Sigmoid colon (tissue), 7 donors: ENCODE data around the gene C1QTNF6. TPM values are rescaled to one million over a fixed set of nuclear protein-coding genes. Genes with fewer than 3 reads are reported as not detected.
A peak's percentile ranks its signal among the peaks of the same experiment; 100 is the strongest.

Experiments used
- DNase-seq: peaks from one replicate; pipeline ENCODE4 v3.0.0-alpha.2; 2019
- H3K27ac ChIP-seq, 4 donors: fragments of 200-600 bp; sonication (generic); one replicate each; pipeline ENCODE4 v1.5.1; 2016 to 2019; ENCODE audit warnings: mild to moderate bottlenecking in 1 of 4
- H3K27me3 ChIP-seq, 3 donors: fragments of 200-600 bp; sonication (generic); one replicate each; pipeline ENCODE4 v1.5.1; 2019; ENCODE audit warnings: mild to moderate bottlenecking in 1 of 3
- H3K36me3 ChIP-seq, 4 donors: fragments of 200-600 bp; sonication (generic); one replicate each; pipeline ENCODE4 v1.5.1; 2016 to 2019
- H3K4me1 ChIP-seq, 4 donors: fragments of 200-600 bp; sonication (generic); one replicate each; pipeline ENCODE4 v1.5.1; 2017 to 2019
- H3K4me3 ChIP-seq, 4 donors: fragments of 200-600 bp; sonication (generic); one replicate each; pipeline ENCODE4 v1.5.1; 2017 to 2019; ENCODE audit warnings: mild to moderate bottlenecking in 2 of 4, moderate library complexity in 1 of 4
- H3K9me3 ChIP-seq, 4 donors: fragments of 200-600 bp in 3 of 4; sonication (generic) in 3 of 4; one replicate each; pipeline versions ENCODE4 v1.5.1 to v1.6.1; 2013 to 2019
- CTCF ChIP-seq, 4 experiments: fragments of 450-650 bp in 3 of 4; fragments of 200-600 bp in 1 of 4; IDR thresholded peaks; one replicate each; pipeline ENCODE4 v1.5.1; 2016 to 2019; ENCODE audit warnings: antibody characterized with exemption in 4 of 4, mild to moderate bottlenecking in 3 of 4, moderate library complexity in 2 of 4
- EP300 ChIP-seq, 4 donors: sonication (generic); formaldehyde crosslinking; IDR thresholded peaks; one replicate each; pipeline ENCODE4 v1.6.1; 2017; ENCODE audit warnings: antibody characterized with exemption in 4 of 4
- POLR2A ChIP-seq, 2 donors: fragments of 450-650 bp; IDR thresholded peaks; one replicate each; pipeline ENCODE4 v1.6.1; 2016; ENCODE audit warnings: antibody characterized with exemption in 2 of 2, mild to moderate bottlenecking in 2 of 2, moderate library complexity in 2 of 2
- POLR2AphosphoS5 ChIP-seq, 4 donors: sonication (generic); formaldehyde crosslinking; IDR thresholded peaks; one replicate each; pipeline ENCODE4 v1.6.1; 2017; ENCODE audit warnings: antibody characterized with exemption in 4 of 4
- WGBS, 2 donors: extraction: QIAGEN DNeasy Blood & Tissue Kit; methylation state at CpG; one replicate each; pipeline ENCODE4 v1.1.7; 2013; 5-methylcytosine and 5-hydroxymethylcytosine counted together
- intact Hi-C: fragments of 100-400 bp; cut with DNase I; formaldehyde crosslinking; loops from one replicate; pipeline ENCODE4 v1.15.1; 2023
- polyA plus RNA-seq, 3 donors: library from polyadenylated mRNA; stranded (reverse); fragments of 200-250 nt; gene quantifications; one replicate each; pipeline ENCODE4 v1.2.3, GENCODE V29; 2013
- total RNA-seq, 4 donors: library from RNA; depleted of rRNA; stranded (reverse); fragments of >200 nt; gene quantifications; one replicate each; pipeline ENCODE4 v1.1.0, GENCODE V29; 2016
- donor health status: healthy with polysubstance abuse.
- donor health status: Bipolar disorder and iron deficiency.
- donor health status: healthy.

C1QTNF6 gene
- total and polyA plus RNA-seq, 7 donors, result 1.1 to 12.1 (median 1.8) TPM

GRCh38 chr22:37181681-37182080, 6.4 kb downstream of the C1QTNF6 start:
- H3K36me3 ChIP-seq, result peaks cover 0 to 5% (median 0%) of the 10 kb centered on the region in 4 donors
- 88 to 89% methylated on average over 4 of the region's 4 CpGs for WGBS, 2 donors
- H3K27ac ChIP-seq, result no peak overlapping the region
- TF ChIP-seq POLR2A (IDR thresholded peaks at IDR 0.05), result no peak
- no peak for TF ChIP-seq CTCF (IDR thresholded peaks at IDR 0.05)
- TF ChIP-seq EP300 (IDR thresholded peaks at IDR 0.05), result no peak
- no peak for TF ChIP-seq POLR2AphosphoS5 (IDR thresholded peaks at IDR 0.05)
- H3K9me3 ChIP-seq, result no peaks in the 10 kb centered on the region
- H3K4me1 ChIP-seq, result peaks cover 0 to 23% (median 12%) of the 10 kb centered on the region in 4 donors
- intact Hi-C loops, result no loop called here
- DNase-seq, result no peak
- no peak overlapping the region for H3K4me3 ChIP-seq
- no peaks in the 10 kb centered on the region for H3K27me3 ChIP-seq

- Histone ChIP-seq H3K36me3 (peaks cover 0 to 5% (median 0%) of the 10 kb centered on the region in 4 donors), H3K4me1 (peaks cover 0 to 29% (median 19%) of the 10 kb centered on the region in 4 donors), H3K9me3 (no peaks in the 10 kb centered on the region), H3K4me3 (no peak overlapping the region), H3K27ac (no peak overlapping the region), H3K27me3 (no peaks in the 10 kb centered on the region)
- peak; percentile 60 for DNase-seq
- TF ChIP-seq POLR2AphosphoS5 (IDR thresholded peaks at IDR 0.05) (no peak), EP300 (IDR thresholded peaks at IDR 0.05) (no peak), CTCF (IDR thresholded peaks at IDR 0.05) (no peak), POLR2A (IDR thresholded peaks at IDR 0.05) (no peak)
- intact Hi-C loops, result no loop called here
- WGBS, 2 donors, result 85 to 91% methylated on average over 15 of the region's 15 CpGs
Observed at GRCh38 chr22:37180531-37181231, 7.4 kb downstream of the C1QTNF6 start.

- H3K4me1 ChIP-seq, result peaks cover 0 to 32% (median 22%) of the 10 kb centered on the region in 4 donors
- peak; percentile 58 for DNase-seq
- H3K9me3 ChIP-seq, result no peaks in the 10 kb centered on the region
- WGBS, 2 donors, result 60 to 87% methylated on average over 31 of the region's 31 CpGs
- peaks cover 0 to 5% (median 0%) of the 10 kb centered on the region in 4 donors for H3K36me3 ChIP-seq
- no peak overlapping the region for H3K4me3 ChIP-seq
- TF ChIP-seq EP300 (IDR thresholded peaks at IDR 0.05), result no peak
- intact Hi-C loops, result no loop called here
- no peaks in the 10 kb centered on the region for H3K27me3 ChIP-seq
- no peak overlapping the region for H3K27ac ChIP-seq
Observed at GRCh38 chr22:37179622-37180420, 8.2 kb downstream of the C1QTNF6 start.

GRCh38 chr22:37179126-37179470, 8.9 kb downstream of the C1QTNF6 start:
- Histone ChIP-seq H3K27ac (no peak overlapping the region), H3K4me1 (peaks cover 0 to 32% (median 22%) of the 10 kb centered on the region in 4 donors), H3K9me3 (no peaks in the 10 kb centered on the region), H3K27me3 (no peaks in the 10 kb centered on the region), H3K36me3 (peaks cover 0 to 5% (median 0%) of the 10 kb centered on the region in 4 donors), H3K4me3 (no peak overlapping the region)
- no peak for DNase-seq
- intact Hi-C loops, result no loop called here
- no peak for TF ChIP-seq POLR2A (IDR thresholded peaks at IDR 0.05)
- TF ChIP-seq CTCF (IDR thresholded peaks at IDR 0.05), result no peak
- no peak for TF ChIP-seq EP300 (IDR thresholded peaks at IDR 0.05)
- no peak for TF ChIP-seq POLR2AphosphoS5 (IDR thresholded peaks at IDR 0.05)
- 86 to 89% methylated on average over 10 of the region's 10 CpGs for WGBS, 2 donors
